HG03280 (cell line): ENCODE measurements around the gene PPIE.
"Not testable (repeated sequence)": the region's sequence is repeated elsewhere in the genome, so short reads cannot be mapped to it uniquely, and the experiment has no call there.

Experiments
- ATAC-seq: cut with Tn5 transposase; IDR thresholded peaks from one replicate; pipeline ENCODE4 v1.9.1; 2021; ENCODE audit warnings: mild to moderate bottlenecking, moderate library complexity; ENCODE audit not compliant: unreplicated experiment

PPIE gene

DNA sequence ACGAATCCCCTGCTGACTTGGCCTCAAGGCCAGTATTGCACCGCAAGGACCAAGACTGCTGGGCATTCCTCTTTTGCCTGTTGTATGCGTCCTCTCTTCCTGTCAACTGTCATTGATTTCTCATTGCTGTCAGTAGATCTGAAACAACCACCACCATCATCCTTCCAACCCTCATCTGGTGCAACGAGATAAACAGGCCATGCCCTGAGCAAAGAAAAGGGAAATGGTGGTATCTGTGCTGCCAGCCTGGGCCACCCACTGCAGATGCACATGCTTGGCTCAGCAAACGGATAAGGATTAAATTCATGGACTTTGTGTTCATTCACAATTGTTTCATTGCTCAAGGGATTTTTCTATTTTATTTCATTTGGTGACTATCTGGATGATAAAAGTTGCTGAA lies 18.8 kb downstream of the PPIE start:
- ATAC-seq, result no peak

DNA sequence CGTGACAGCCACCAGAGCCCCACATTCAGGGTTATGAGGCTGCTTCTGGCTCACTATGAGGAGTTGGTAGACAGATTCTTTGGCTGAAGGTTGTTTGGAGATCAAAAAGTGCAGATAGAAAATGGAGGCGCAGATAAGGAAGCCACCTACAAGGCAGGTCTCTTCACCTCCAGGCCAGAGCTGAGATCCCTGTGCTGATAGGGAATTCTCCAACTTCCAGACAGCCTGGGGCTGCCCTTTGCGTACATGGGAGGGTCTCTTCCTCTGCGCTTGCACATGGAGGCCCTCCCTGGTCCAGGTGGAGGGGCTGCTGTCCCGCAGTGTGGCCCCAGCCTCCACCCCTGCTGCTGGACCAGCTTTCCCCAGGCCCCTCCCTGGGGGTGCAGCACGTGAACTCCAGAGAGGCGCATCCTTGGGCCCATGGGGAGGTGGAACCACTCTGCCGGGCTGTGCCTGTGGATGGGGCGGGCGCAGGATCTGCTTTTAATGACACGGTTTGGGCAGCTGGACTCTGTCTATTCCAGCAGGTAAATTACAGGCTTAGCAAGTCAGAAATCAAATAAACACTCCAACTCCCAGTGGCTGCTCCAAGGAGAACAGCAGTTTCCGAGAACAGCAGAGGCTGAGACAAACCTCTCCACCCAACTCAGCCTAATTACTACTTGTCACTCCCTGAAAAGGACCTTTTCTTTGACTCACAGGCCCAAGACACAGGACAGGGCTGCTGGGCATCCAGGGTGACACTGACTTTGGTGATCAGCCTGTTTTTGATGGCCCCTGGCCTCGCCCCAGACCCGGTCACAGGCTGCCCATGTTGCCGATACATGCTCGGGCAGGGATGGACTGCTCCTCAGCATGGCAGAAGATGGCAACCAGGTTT lies 20.1 kb downstream of the PPIE start:
- ATAC-seq, result no peak

GRCh38 chr1:39759436-39759726 lies 20.7 kb downstream of the PPIE start:
- no peak for ATAC-seq

DNA sequence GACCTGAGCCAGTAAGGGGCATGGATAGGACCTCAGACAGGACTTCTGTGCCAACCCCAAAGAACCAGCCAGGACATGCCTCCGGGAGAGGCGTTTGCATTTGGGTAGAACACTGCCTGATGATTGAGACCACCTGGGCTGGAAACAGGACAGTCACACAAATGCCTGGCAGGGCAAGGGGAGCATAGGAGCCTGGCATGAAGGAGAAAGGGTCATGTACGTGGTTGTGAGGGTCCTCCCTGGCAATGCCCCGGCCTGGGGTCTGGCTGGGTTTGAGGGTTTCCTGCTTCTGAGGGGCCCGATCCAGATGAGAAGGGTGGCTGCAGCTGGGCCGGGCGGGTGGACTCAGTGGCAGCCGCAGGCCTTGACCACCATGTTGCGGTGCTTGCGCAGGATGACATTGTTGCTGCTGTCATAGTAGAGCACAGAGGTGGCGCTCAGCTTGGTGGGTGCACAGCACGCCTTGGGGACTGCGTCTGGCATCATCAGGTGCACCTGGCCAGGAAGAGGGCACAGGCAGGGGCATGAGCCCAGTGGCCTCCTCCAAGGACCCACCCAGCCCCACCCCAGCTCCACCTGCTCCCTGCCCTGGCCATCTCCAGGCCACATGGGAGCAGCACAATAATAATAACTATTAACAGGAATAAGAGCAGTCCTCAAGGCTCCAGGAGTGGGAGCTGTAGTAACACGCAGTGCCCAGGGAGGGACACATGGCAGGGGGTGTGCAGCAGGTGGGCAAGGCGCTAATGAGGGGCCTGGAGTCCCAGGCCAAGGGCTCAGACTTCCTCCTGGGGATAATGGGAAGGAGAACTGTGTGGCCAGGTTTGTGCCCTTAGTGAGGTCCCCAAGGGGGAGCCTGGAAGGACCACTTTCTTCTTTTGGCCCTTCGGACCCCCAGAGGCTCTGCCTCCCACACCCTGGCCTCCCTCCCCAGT lies 21.7 kb downstream of the PPIE start:
- no peak for ATAC-seq

DNA sequence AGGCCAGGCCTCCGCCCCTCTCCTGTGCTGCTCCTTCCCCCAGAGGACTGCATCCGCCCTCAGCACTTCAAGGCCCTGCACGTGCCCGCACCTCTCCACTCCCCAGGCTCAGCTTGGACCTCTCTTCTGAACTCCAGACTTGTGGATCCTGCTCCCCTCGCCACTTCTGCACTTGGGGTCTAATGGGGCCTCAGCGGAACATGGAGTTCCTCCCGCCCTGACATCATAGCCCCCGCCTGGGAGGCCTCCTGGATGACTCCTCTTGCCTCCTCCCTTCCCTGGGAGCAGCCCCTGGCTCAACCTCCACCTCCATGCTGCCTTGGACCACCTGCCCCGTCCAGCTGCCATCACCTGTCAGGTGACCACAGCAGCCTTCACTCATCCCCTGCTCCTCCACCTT lies 22.3 kb downstream of the PPIE start:
- ATAC-seq, result no peak

GRCh38 chr1:39761557-39762260 lies 23.0 kb downstream of the PPIE start:
- ATAC-seq, result no peak

DNA sequence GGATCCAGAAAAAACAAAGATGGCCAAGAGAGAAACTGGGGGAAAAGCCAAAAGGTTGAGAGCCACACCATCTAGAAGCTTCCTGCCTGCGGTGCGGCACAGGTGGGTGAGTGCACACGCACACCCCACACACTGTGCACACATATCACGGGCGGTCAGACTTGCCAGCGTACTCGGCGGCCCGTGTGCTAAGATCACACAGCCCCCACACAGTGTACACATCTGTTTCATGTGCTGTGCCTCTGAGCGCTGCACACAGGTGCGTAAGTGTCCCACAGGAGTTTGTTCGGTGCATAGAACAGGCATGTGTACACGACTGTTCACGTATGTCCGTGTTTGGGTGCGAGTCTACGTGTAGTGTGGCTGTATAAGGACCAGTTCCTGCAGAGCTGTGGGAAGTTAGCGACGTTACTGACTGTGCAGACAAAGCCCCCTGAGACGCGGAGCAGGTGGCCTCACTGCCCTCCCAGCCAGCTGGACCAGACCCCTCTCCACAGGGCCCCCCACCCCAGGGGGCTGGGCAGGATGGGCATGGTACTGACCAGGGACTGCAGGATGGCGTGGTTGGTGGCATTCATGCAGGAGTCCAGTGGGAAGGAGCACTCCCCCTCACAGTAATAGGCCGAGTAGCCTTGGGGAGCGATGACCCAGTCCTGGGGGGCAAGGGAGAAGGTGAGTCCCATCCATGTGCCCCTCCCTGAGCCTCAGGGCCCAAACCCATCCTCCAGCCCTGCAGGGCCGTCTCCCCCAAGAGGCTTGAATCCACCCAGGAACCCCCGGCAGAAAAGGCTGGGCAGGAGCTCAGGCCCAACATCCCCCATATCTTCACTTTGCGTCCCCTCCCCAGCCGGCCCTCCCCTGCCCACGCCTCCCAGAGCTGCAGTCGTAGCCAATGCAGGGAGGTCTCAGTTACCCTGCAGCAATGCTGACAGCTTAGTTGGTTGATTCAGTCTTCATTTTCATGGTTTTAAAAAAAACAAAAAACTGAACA lies 24.2 kb downstream of the PPIE start:
- ATAC-seq, result no peak

DNA sequence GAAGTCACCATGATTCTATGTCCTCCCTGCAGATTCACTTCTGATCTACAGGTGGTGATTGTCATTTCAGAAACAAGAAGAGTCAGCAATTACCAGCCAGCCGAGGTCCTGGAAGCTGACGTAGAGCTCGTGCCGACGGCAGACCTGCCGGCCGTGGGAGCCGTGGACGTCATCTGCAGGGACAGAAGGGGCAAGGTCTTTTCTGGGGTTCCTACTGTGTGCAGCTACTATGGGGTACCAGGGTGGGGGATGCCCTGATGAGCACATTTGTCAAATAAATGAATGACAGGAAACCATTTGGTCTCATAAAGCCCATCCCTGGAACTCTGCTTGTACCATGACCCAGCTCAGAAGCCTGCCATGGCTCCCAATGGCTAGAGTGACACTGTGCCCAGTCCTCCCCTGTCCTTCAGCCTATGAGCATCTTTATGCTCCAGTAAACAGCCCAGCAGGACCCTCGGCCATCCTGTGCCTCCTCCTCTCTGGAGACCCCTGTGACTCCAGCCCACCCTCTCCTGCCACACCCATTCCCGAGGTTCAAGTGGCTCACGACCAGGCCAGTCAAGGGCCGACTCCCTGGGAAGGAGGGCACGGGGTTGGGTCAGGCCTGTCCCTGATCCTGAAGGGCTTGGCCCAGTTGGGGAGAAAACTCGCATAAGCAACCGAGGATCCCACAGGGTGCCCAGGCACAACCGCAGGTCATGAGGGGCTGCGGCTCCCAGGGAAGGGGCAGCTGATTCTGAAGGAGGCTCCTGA lies 25.1 kb downstream of the PPIE start:
- ATAC-seq, result not testable (repeated sequence)

DNA sequence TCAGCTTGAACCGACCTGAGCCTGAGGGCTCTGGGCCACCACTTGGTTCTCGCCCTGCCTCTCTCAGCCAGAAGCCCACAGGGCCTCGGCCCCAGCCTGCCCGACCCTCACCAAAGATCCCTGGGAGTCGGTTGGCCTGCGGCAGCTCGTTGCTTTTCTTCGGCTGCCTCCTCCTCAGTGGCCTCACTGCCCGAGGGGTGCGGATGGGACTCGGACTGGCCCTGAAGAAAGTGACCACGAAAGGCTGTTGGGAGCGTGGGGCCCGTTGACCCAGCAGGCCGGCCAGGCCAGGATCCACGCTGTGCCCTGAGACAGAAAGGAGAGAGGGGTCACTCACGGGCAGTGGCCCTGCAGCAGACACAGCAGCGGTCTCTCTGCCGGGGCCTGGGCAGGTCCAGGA lies 25.8 kb downstream of the PPIE start:
- not testable (repeated sequence) for ATAC-seq

DNA sequence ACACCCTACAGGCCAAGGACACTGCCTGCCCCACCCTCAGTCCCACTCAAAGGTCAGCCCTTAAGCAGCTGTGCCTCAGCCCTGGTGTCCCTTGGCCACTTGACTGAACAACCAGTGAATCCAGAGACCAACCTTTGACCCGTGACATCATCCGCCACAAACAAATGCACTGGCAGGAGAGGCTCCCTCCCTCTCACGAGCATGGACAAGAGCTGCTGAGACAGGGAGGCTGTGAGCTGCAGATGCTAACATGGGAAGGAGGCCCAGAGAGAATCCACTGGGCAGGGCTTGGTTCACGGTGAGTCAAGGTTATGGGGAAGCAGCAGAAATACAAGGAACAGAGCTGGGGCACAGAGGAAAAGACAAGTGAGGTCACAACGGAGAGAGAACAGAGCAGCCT lies 27.8 kb downstream of the PPIE start:
- not testable (repeated sequence) for ATAC-seq

GRCh38 chr1:39769502-39769901 lies 30.8 kb downstream of the PPIE start:
- not testable (repeated sequence) for ATAC-seq

DNA sequence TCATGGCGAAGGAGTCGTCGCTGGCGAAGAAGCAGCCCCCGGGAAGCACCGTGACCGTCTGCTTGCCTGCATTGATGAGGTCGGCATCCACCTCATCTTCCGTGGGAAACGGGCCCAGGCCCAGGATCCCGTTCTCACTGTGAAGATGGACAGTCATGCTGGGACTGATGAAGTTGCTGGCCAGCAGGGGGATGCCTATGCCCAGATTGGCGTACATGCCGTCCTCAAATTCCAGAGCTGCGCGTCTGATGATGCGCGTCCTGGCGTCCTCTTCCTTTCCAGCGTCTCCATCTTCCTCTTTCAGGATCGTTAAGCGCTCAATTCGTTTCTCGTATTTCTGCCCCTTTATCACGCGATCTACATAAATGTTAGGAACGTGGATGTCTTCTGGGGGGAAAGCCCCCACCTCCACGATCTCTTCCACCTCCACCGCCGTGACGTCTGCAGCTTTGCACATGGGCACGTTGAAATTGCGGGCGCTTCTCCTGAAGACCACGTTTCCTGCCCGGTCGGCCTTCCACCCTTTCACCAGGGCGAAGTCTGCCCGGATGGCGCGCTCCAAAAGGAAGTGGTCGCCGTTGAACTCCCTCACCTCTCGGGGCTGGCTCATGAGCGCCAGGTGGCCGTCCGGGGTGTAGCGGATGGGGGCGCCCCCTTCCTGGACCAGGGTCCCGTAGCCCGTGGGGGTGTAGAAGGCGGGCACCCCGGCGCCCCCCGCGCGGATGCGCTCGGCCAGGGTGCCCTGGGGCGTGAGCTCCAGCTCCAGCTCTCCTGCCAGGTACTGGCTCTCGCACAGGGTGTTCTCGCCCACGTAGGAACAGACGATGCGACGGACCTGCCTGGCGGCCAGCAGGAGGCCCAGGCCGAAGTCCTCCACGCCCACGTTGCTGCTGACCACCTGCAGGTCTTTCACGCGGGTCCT lies 31.7 kb downstream of the PPIE start:
- ATAC-seq, result not testable (repeated sequence)

DNA sequence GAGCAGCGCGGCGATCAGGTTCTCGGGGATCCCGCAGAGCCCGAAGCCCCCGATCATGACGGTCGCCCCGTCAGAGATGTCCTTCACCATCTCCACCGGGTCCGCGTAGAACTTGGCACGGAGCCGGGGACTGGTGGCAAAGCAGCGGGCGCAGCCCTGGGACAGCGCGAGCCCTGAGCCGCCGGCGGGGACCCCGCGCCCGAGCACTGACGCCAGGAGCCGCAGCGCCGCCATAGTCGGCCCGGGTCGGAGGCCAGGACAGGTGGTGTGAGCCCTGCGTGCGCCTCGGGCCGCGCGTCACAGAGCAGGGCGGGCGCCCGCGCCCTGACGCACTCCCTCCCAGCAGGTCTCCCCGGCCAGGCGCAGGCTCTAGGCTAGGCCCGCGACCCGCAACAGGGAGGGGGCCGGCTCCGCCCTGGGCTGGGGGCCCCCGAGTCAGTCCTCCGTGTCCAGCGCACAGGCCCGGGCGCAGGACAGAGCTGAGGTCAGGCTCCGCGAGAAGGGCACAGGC lies 32.4 kb downstream of the PPIE start, which contains the start of gene OXCT2:
Gene OXCT2 (minus strand): TSS at position 327 of the 511 bp plus-strand sequence. CDS start 93 bp downstream, at position 234.
- not testable (repeated sequence) for ATAC-seq

- not testable (repeated sequence) for ATAC-seq
Measured at GRCh38 chr1:39773369-39773979, 34.8 kb downstream of the PPIE start.

- ATAC-seq, result not testable (repeated sequence)
Measured at GRCh38 chr1:39775141-39775540, 36.5 kb downstream of the PPIE start.

- ATAC-seq, result peak; percentile 21
Measured at GRCh38 chr1:39775676-39776399, 37.2 kb downstream of the PPIE start.

GRCh38 chr1:39776400-39776713 lies 37.7 kb downstream of the PPIE start:
- ATAC-seq, result peak; percentile 49
